Measurements from ENCODE around the gene HELZ. TPM values are rescaled to one million over a fixed set of nuclear protein-coding genes. Genes with fewer than 3 reads are reported as not detected.

HELZ gene
- total RNA-seq, 1 experiment from 2014 or later: 40.5 TPM

DNA sequence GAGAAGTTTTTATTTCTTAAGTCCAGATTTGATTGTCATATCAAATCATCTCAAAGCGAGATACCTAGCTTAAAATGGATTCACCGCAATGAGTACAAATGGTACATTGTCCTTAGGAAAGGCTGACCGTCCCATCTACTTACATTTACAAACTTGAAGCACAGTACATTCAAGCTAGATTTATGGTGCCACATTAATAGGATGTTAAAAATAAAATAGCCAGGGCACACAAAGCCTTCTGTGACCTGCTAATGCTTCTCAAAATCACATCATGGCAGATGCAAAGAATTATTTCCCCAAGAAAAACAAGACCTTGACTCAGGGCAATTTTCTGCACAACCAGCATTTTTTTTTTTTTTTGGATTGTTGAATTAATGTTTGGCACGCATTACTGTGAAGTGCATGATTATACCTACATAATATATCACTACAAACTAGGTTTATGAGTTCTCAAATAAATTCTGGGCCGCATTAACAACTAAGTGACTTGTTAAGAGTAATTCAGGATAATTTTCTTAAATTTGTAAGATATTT is 175.3 kb downstream of the HELZ start:
- no peaks in the 10 kb centered on the region for H3K27me3 ChIP-seq (ENCODE audit: insufficient read depth, low read length)
- H3K79me2 ChIP-seq (ENCODE audit: insufficient read depth, low read length): no peaks in the 10 kb centered on the region
- no peaks in the 10 kb centered on the region for H3K36me3 ChIP-seq (ENCODE audit: control insufficient read depth in 1 of 2, insufficient read depth in 2 of 2, low read length in 2 of 2)
- H3K9me2 ChIP-seq (ENCODE audit: insufficient read depth): no peaks in the 10 kb centered on the region
- H3K4me2 ChIP-seq (ENCODE audit: low read length): no peak overlapping the region
- H3K4me1 ChIP-seq (ENCODE audit: control insufficient read depth in 1 of 2, insufficient read depth in 2 of 2, low read length in 2 of 2): no peaks in the 10 kb centered on the region
- intact Hi-C loops (cut with micrococcal nuclease): no loop called here
- RAD21 ChIA-PET (ENCODE audit: low non-redundant PET in 1 of 2, low total read pairs in 2 of 2, uncharacterized antibody in 2 of 2, unreplicated experiment in 2 of 2): no interaction called here
- POLR2A ChIA-PET: no interaction called here
- DNase-seq (ENCODE audit: low read depth, low spot score) (no peak), ATAC-seq (no peak)
- no peaks in the 10 kb centered on the region for H3K9me3 ChIP-seq (ENCODE audit: control insufficient read depth in 1 of 2, insufficient read depth in 1 of 2, low read depth in 1 of 2, low read length in 2 of 2)
- CTCF ChIA-PET: no interaction called here
- TF ChIP-seq YY1 (IDR thresholded peaks at IDR 0.05; ENCODE audit: extremely low read depth, insufficient replicate concordance, low read depth, low read length) (no peak), ZNF274 (IDR thresholded peaks at IDR 0.05; ENCODE audit: low read depth, low read length) (no peak), EZH2phosphoT487 (IDR thresholded peaks at IDR 0.05; ENCODE audit: borderline replicate concordance) (no peak), POLR2AphosphoS5 (IDR thresholded peaks at IDR 0.05; ENCODE audit: low read depth, low read length) (no peak), EZH2 (IDR thresholded peaks at IDR 0.05) (no peak), ELF1 (IDR thresholded peaks at IDR 0.05; ENCODE audit: borderline replicate concordance, low read depth) (no peak), CBX3 (IDR thresholded peaks at IDR 0.05; ENCODE audit: low read depth) (no peak), TCF7L2 (IDR thresholded peaks at IDR 0.05; ENCODE audit: borderline replicate concordance, extremely low read depth, insufficient read depth, insufficient read length) (no peak), ZFX (IDR thresholded peaks at IDR 0.05) (no peak), JUND (IDR thresholded peaks at IDR 0.05) (no peak), POLR2A (IDR thresholded peaks at IDR 0.05; ENCODE audit: borderline replicate concordance, extremely low read depth, insufficient read depth, insufficient read length) (no peak), ZBTB33 (IDR thresholded peaks at IDR 0.05; ENCODE audit: extremely low read depth, insufficient replicate concordance, low read length) (no peak), CEBPB (IDR thresholded peaks at IDR 0.05; ENCODE audit: low read depth) (no peak)
- TF ChIP-seq, protein P1, sequence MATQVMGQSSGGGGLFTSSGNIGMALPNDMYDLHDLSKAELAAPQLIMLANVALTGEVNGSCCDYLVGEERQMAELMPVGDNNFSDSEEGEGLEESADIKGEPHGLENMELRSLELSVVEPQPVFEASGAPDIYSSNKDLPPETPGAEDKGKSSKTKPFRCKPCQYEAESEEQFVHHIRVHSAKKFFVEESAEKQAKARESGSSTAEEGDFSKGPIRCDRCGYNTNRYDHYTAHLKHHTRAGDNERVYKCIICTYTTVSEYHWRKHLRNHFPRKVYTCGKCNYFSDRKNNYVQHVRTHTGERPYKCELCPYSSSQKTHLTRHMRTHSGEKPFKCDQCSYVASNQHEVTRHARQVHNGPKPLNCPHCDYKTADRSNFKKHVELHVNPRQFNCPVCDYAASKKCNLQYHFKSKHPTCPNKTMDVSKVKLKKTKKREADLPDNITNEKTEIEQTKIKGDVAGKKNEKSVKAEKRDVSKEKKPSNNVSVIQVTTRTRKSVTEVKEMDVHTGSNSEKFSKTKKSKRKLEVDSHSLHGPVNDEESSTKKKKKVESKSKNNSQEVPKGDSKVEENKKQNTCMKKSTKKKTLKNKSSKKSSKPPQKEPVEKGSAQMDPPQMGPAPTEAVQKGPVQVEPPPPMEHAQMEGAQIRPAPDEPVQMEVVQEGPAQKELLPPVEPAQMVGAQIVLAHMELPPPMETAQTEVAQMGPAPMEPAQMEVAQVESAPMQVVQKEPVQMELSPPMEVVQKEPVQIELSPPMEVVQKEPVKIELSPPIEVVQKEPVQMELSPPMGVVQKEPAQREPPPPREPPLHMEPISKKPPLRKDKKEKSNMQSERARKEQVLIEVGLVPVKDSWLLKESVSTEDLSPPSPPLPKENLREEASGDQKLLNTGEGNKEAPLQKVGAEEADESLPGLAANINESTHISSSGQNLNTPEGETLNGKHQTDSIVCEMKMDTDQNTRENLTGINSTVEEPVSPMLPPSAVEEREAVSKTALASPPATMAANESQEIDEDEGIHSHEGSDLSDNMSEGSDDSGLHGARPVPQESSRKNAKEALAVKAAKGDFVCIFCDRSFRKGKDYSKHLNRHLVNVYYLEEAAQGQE (IDR thresholded peaks at IDR 0.05; ENCODE audit: low read depth): no peak
- no TSS peak for BruUV-seq (replicated peaks)
- no peak overlapping the region for H3K4me3 ChIP-seq (replicated peaks in 1 of 2; ENCODE audit: low read depth in 1 of 2, low read length in 2 of 2)
- no peak overlapping the region for H3K9ac ChIP-seq (ENCODE audit: low read length)
- H2AFZ ChIP-seq (ENCODE audit: low read depth, low read length, poor library complexity, severe bottlenecking): no peak overlapping the region
- no peaks in the 10 kb centered on the region for H4K20me1 ChIP-seq (ENCODE audit: insufficient read depth)
- H3K27ac ChIP-seq (ENCODE audit: low read depth, low read length): no peak overlapping the region
